HG03159 (cell line): Measurements from ENCODE around the gene DNAJB6.

ENCODE experiments used
- ATAC-seq: cut with Tn5 transposase; IDR thresholded peaks from one replicate; pipeline ENCODE4 v1.9.1; 2021; ENCODE audit warnings: mild to moderate bottlenecking, moderate library complexity; ENCODE audit not compliant: unreplicated experiment

Gene DNAJB6

DNA sequence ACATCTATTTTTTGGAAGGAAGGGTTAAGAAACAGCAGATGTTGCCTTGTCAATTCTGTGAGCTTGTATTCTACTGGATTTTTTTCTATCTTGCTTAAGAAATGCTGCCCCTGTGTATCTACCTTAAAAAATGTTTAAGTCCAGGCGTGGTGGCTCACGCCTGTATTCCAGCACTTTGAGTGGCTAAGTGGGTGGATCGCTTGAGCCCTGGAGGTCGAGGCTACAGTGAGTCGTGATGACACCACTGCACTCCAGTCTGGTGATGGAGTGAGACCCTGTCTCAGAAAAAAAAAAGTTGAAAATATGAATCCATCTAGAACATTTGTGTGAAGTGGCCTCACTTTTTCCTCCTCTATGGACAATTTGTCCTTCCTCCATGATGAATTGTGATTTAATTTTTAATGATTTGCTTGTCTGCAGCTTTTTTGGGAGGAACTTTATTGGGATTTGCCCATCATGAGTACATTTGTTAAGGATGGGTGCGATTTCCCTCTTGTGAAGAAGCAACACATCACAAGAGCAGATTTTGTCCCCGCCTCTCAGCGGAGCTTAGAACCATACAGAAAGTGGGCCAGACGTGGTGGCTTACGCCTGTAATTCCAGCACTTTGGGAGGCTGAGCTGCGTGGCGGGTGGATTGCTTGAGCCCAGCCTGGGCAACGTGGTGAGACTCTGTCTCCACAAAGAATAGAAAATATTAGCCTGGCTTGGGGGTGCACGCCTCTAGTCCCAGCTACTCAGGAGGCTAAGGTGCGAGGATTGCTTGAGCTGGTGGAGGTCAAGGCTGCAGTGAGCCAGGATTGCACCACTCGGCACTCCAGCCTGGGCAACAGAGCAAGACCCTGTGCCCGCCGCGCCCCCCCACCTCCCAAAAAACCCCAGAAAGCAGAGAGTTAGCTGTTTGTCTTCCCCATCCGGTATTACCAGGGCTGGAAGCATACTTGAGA, 57.7 kb downstream of the DNAJB6 start:
- no peak for ATAC-seq

DNA sequence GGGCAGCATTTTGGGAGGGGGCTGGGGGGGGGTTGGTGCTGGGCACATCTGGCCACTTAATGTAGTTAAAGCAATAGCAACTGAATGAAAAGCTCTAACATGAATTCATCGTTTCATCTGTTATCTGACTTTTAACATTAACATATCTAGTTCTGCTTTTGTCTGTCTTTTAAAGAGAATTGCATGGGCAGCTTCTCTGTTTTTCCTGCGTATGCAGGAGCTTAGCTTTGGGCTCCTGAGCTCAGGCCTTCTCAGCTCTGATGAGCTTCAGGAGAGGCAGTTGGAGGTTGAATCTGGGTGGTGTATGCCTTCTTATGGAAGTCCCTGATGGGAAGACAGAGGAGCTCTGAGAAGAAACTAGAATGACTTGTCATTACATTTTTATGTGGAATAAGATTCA, 58.4 kb downstream of the DNAJB6 start:
- ATAC-seq = no peak

DNA sequence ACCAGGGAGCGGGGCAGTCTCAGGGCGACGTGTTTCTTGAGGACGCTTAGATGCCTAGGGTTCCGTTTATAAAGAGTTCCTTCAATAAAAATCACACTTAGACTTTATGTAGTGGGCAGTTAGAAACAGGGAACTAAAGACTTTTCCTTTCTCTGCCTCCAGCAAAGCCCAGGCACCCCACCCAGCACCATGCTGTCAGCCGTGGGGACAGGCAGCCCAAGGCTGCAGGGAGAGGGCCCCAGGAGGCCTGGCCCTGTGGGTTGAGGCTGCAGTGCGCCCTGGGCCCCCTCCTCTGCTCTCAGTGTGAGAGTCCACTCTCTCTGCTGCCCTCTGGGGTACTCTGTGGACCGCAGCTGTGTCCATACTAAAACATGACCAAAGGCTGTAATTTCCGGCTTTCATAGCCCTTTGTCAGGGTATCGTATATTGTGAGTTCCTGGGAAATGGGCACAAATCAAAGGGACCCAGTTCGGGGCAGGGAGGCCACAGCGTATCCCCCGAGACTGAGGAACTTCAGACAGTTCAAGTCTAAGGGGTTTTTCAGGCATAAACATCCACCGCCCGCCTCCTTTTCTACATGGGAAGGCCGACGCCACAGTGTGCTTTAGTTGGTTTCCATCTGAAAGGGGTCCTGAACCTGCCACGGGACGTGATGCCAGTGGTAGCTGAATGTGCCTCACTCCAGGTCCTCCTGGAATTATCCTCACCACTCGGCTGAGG, 59.7 kb downstream of the DNAJB6 start:
- no peak for ATAC-seq

DNA sequence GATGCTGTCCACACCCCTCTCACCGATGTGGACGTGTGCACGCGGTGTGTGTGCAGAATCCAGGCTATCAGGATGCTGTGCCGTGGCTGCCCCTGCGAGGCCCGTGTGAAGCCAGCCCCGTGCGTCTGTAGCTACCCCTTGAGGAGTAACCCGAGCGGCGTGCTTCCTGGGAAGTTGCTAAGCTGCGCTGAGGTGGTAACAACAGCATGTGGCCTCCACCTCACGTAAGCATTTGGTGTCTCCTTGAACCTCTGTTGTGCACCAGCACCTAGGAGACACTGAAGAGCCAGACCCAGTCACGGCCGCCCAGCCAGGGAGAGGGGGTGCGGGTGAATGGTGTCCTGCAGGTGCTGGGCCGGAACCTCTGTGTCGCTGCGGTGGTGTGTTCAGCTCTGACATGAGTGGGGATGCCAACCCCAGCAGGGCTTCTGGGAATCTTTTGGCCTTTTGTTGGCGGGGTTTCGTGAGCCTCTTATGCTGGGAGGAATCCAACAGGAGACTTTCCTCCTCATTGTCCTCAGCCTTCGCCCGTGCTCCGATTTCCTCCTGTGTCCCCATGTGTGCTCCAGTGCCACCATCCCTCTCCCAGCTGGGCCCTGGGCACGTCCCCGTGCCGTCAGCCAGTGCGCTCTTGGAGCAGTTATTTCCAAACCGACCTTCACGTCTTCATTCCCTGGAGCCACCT, 60.4 kb downstream of the DNAJB6 start:
- no peak for ATAC-seq

DNA sequence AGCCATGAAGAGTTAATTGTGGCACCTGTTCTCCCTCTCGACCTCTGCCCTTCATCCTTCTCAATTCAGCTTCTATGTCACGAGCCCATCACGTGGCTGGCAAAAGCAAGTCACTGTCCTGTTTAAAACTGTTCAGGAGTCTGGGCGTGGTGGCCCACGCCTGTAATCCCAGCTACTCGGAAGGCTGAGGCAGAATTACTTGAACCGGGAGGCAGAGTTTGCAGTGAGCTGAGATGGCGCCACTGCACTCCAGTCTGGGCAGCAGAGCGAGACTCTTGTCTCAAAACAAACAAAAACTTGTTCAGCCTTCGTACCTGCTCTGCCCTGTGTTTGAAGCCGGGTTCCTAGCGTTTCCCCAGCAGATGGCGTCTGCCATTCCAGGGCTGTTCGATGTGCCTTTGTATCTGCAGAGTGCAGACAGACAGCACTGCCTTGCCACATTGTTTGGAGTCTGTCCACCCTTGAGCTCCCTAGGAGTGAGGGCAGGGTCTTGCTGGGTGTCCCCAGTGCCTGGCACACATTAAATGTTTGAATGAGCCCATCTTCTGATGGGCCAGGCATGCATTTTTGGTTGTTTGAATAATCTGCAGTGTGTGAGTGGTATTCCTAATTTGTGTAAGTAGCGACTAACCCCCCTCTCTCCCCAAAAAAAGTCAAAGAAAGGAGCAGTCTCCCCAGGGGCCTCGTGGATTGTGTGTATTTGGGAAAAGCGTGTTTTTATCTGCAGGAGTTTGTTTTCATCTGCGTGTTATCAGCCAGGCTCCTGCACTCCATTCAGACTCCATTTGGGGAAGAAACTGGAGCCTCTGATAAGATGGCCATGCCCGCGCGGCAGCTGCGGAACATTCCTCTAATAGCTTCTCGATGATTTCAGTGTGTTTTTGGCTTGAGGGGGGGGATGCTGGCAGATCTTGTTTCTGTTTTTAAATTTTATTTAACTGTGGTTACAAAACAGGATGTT, 61.2 kb downstream of the DNAJB6 start:
- ATAC-seq = no peak

DNA sequence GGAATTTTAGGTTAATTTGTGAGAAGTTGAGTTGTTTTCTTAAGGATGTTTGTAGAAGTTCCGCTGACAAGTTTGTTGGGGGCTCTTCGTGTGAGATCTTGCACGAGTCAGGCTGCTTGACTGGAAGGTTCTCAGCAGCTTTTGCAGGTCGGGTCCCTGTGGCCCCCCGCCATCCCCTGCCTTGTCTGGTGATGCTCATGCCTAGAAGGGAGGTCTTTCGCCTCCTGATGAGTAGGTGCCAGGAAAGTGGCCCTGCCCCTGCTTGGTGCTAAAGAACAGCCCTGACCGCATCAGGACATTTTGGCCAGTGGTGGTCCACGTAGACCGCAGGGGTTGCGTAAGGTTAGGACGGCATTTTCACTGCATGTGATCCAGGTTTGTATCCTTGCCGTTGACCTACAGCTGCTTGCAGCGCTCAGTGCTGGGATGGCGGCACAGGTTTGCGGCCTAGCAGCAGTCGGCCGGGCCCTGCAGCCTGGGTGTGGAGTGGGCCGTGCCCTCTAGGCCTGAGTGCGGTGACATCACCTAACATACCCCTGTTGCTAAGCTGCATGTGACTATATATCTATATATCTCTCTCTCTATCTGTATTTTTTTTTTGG, 62.4 kb downstream of the DNAJB6 start:
- no peak for ATAC-seq

DNA sequence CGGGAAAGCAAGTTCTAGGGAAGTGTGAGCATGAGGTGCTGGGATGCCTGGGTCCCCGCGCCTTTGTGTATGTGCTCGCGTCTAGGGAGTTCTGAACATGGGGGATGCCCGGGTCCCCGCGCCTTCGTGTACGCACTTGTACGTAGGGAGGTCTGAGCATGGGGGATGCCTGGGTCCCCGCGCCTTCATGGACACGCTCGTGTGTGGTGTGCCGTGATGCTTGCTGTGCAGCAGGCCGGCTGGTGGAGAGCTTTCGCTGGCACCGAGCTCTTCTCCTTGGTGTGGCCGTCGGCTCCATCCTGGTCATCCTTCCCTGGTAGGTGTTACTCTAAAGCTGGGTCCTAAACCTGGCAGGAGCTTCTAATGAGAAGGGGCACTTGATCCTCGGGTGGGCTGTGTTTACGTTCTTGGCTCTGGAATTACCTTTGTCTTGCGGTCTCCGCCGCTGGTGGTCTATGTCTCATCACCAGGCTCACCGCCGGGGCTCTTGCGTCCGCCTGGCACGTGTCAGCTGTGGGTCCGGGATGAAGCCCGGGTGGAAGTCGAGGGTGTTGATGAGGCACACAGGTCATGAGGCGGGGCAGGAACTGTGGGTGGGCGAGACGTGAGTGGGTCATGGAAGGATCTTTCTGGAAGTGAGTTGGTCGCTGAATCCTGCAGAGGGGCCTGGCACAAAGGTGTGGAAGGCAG, 63.5 kb downstream of the DNAJB6 start:
- no peak for ATAC-seq

DNA sequence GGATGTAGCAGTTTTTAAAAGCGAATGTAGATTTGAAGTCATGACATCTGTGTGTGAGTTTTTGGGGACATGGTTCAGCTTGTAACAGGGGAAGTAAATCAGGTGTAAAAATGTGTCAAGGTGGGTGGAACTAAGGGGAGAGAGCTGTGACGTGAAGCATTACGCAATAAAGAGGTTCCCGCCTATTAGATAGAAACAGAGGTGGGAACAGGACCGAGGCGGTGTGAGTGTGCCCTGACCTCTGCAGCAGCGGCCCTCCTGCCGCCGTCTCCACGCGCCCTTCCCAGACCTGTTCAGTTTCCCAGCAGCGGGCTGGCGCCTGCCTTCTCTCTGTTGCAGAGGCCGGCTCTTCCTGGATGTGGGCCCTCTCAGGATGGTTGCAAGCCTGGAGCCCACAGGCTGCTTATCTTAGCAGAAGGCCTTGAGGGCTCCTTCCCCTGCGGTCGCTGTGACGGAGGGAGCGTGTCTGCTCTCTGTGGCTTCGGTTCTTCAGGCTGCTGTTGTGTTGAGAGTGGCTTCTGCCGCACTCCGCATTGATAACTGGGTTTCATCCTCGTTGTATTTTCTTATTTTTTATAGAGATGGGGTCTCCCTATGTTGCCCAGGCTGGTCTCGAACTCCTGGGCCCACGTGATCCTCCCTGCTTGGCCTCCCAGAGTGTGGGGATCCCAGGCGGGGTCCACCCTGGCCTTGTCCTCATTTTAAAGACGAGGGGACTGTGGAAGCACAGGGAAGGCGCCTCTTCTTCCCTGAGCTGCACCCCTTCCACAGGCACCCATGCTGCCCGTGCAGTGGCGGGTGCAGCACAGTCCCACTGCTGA, 65.0 kb downstream of the DNAJB6 start:
- no peak for ATAC-seq

DNA sequence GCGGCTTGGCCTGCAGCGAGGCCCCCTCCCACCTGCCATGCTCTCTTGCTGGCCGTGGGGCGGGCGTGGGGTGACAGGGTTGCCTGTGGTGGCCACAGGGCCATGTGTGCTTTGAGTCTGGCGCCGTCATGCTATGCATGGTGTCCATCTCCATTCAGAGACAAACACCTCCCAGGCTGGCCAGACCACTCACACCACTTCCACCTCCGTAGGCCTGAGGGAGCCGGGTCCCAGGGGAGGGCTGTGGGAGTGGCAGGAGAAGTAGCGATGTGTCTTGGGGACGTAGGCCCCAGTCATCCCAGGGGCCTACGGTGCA, 65.5 kb downstream of the DNAJB6 start:
- ATAC-seq = no peak

DNA sequence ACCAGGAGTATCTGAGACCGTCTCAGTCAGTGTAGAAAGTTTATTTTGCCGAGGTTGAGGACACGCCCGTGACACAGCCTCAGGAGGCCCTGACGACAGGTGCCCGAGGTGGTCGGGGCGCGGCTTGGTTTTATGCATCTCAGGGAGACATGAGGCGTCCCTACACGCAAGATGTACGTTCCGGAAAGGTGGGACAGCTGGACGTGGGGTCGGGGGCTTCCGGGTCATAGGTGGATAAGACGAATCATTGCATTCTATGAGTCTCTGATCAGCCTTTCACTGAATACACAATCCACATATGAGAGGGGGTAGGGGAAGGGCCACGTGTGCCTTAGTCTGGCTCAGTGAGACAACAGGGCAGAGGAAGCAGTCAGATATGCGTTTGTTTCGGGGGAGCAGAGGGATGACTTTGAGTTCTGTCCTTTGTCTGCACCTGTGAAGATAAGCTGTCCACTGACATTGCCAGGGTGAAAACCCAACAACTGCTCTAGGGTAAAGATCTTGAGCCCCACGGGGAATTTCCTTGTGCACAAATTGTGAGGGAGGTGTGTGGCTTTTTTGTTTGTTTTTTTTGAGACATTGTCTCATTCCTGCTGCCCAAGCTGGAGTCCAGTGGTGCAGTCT, 66.2 kb downstream of the DNAJB6 start:
- no peak for ATAC-seq

DNA sequence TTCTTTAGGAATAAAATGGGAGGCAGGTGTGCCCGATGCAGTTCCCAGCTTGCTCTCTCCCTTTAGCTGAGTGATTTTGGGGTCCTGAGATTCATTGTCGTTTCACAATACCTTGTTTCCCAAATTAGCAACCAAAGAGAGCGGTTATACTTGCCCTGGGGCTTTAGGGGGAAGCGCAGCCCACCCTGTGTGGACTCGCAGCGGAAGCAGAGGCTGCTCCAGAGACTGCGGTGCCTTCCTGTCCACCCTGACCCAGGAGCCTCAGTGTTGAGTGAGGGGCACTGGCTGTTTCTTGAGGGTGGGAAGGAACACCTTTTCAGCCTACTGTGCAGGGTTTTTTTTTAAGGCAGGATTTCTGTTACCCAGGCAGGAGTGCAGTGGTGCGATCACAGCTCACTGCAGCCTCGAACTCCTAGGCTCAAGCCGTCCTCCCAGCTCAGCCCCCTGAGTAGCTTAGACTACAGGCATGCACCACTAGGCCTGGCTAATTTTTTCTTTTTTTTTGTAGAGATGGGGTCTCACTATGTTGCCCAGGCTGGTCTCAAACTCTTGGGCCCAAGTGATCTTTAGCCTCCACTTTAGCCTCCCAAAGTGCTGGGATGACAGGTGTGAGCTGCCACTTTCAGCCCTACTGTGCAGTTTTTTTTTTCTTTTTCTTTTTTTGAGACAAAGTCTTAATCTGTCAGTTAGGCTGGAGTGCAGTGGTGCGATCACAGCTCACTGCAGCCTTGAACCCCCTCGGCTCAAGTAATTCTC, 67.0 kb downstream of the DNAJB6 start:
- no peak for ATAC-seq

DNA sequence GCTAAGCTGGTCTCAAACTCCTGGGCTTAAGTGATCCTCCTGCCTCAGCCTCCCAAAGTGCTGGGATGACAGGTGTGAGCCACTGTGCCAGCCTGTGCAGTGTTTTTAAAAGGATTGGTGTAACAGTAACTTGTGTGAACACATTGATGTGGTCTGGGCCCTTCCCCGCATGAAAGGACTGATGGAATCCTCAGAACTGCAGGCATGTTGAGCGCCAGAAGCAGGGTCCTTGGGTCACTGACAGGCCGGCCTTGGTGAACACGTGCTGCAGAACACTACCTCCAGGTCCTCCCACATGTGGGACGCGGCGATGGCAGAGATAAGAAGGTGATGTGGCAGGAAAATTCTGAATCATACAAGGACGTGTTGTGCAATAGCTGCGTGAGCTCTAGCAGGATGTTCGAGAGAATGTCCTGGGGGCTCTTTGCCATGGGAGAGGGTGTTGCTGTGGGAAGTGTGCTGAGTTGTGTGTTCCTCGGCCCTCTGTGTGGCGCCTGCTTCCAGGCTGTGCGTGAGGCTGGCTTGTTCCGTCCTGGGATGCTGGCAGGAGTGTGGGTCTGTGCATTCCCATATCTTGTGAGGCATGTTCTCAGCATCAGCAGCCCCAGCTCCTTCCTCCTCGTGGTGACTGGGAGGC, 68.2 kb downstream of the DNAJB6 start:
- ATAC-seq = no peak

DNA sequence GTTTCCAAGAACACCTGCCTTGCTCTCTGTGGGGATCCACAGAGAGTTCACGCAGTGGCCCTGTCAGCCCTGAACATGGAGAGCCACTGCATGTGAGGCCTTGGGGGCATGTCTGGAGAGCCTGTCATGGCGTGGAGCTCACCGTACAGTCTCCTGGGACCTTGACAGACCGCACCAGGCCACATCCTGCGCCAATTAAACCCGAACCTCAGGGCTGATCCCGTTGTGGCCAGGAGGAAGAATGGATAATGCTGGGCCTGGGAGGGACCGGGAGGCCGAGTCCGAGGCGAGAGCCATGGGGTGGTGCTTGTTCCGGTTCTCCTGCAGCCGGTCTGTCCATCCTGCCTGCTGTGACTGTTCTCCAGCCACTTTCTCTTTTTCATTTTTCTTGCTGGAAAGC, 68.7 kb downstream of the DNAJB6 start:
- ATAC-seq = no peak

DNA sequence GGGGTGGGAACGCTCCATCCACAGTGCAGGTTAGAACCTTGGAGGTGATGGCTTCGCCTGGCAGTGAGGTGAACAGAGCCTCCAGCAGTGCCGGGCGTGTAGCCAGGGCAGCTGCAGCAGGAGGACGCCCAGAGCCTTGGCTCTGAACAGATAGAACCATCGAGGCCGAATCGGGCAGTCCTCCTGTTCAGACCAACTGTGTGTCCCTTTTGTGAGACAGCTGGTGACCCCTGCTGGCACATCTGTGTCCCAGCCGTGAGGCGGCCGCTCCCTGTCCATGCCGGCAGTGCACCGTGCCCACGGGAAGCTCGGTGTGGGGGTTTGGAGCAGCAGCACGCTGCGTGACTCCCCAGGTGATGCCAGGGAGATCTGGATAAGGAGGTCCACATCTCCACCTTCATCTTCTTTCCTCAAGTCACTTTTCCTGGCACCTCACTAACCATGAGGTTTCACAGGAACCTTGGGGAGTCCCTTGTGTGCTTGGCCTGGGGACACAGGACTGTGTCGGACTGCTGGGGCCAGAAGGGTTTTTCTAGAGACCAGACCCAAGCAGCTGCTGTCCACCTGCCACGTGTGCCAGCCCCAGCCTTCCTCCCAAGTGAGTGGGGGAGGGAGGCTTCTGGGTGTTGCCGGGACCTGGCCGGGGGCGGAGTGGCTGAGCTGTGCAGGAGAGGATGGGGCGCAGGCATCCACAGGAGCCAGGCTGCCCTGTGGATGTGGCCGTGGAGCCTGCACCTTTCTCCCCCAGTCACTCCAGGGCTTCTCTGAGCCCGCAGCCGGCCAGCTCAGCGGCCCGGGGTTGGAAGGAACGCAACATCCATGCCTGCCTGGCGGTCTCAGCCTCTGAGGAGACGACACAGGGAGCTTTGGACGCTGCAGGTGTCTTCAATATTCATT, 69.4 kb downstream of the DNAJB6 start:
- ATAC-seq = no peak

DNA sequence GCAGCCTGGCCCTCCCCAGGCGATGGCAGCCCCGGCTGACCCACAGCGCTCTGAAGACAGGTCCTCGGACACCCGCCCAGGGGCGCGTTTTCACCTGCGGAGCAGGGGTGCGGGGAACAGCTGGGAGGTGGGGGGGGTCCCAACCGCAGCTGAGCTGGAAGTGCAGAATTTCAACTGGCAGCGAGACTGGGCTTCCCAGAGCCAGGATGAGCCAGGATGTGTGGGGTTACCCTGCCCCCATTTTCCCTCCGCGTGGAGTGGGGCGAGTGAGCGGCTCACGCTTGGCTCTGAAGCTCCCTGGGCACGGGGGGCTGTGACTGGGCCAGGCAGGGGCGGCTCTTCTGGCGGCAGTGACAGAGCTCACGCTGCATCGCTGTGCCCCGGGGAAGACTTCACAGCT, 70.2 kb downstream of the DNAJB6 start:
- ATAC-seq = no peak
